Epidermal melanocyte (primary cell): Measurements from ENCODE around the gene OR1A1.
"Not testable (repeated sequence)": the region's sequence is repeated elsewhere in the genome, so short reads cannot be mapped to it uniquely, and the experiment has no call there.

ENCODE experiments used
- DNase-seq: peaks from one replicate; pipeline ENCODE4 v3.0.0; 2011; ENCODE audit warnings: low spot score; ENCODE audit not compliant: insufficient read length

The OR1A1 gene

GRCh38 chr17:3207367-3207766 is at the start of gene OR1A1:
TSS of gene OR1A1 (plus strand) at chr17:3207667. CDS start at chr17:3215621, 7,954 bp downstream.
- no peak for DNase-seq

GRCh38 chr17:3167574-3167973 is 39.9 kb upstream of the OR1A1 start:
- DNase-seq, result no peak

GRCh38 chr17:3189961-3190360 is 17.5 kb upstream of the OR1A1 start:
- no peak for DNase-seq

GRCh38 chr17:3197219-3197618 is 10.2 kb upstream of the OR1A1 start, which contains the start of gene OR1A2:
TSS of gene OR1A2 (plus strand) at chr17:3197519. CDS start at chr17:3197519, 0 bp downstream.
- DNase-seq, result no peak

GRCh38 chr17:3208484-3208883 is 1.0 kb downstream of the OR1A1 start:
- no peak for DNase-seq

GRCh38 chr17:3213001-3213400 is 5.5 kb downstream of the OR1A1 start:
- DNase-seq, result no peak

GRCh38 chr17:3213587-3213986 is 6.1 kb downstream of the OR1A1 start:
- DNase-seq, result no peak

- DNase-seq, result not testable (repeated sequence)
These were observed 12.5 kb downstream of the OR1A1 start for GRCh38 chr17:3219978-3220377.

GRCh38 chr17:3221850-3222249 is 14.4 kb downstream of the OR1A1 start:
- DNase-seq, result no peak

- DNase-seq, result no peak
These were observed 15.0 kb downstream of the OR1A1 start for GRCh38 chr17:3222505-3222904.

- not testable (repeated sequence) for DNase-seq
These were observed 17.4 kb downstream of the OR1A1 start for GRCh38 chr17:3224721-3225352.

GRCh38 chr17:3232300-3232699 is 24.8 kb downstream of the OR1A1 start:
- not testable (repeated sequence) for DNase-seq

GRCh38 chr17:3238685-3239084 is 31.2 kb downstream of the OR1A1 start:
- not testable (repeated sequence) for DNase-seq

GRCh38 chr17:3241044-3241443 is 33.6 kb downstream of the OR1A1 start:
- not testable (repeated sequence) for DNase-seq

GRCh38 chr17:3244841-3245240 is 37.4 kb downstream of the OR1A1 start:
- DNase-seq, result not testable (repeated sequence)

- not testable (repeated sequence) for DNase-seq
These were observed 41.5 kb downstream of the OR1A1 start for GRCh38 chr17:3249013-3249412.

GRCh38 chr17:3256575-3256974 is 49.1 kb downstream of the OR1A1 start:
- no peak for DNase-seq

GRCh38 chr17:3260163-3260562 is 52.7 kb downstream of the OR1A1 start:
- DNase-seq, result no peak

- no peak for DNase-seq
These were observed 53.1 kb downstream of the OR1A1 start for GRCh38 chr17:3260600-3260999.
